Measurements from ENCODE around the gene AKAP8. TPM values are rescaled to one million over a fixed set of nuclear protein-coding genes. Genes with fewer than 3 reads are reported as not detected.

AKAP8 gene
- total RNA-seq, 1 experiment from 2014 or later: 53.5 TPM

DNA sequence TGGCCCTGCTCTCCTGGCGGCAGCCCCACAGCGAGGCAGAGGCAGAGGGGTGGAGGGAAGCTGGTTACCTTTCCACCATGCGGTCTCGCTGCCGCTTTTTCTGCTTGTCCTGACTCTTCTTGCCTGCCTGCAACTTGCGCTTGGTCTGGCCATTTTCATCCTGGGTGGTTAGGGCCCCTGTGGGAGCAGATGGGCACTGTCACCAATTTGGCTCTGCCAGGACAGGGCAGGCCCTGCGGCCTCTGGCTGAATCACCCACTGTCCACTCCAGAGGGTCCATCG lies 19.6 kb upstream of the AKAP8 start:
- Mint-ChIP-seq H3K9me3 (ENCODE audit: unreplicated experiment) (no peaks in the 10 kb centered on the region), H3K36me3 (ENCODE audit: insufficient read depth, unreplicated experiment) (peaks cover 68% of the 10 kb centered on the region), H3K4me1 (ENCODE audit: low read depth, unreplicated experiment) (no peaks in the 10 kb centered on the region), H3K4me3 (ENCODE audit: unreplicated experiment) (no peak overlapping the region), H3K27ac (ENCODE audit: unreplicated experiment) (no peak overlapping the region), H3K27me3 (ENCODE audit: insufficient read depth, unreplicated experiment) (no peaks in the 10 kb centered on the region)
- Histone ChIP-seq H3K4me1 (no peaks in the 10 kb centered on the region), H3K4me3 (ENCODE audit: low read depth, low read length) (no peak overlapping the region), H3K27me3 (replicated peaks; ENCODE audit: control insufficient read depth, insufficient read depth, low read length) (no peaks in the 10 kb centered on the region), H3K9me3 (no peaks in the 10 kb centered on the region), H3K36me3 (ENCODE audit: control insufficient read depth, insufficient read depth, low read length) (peaks cover 11% of the 10 kb centered on the region)
- intact Hi-C loops (cut with micrococcal nuclease; ENCODE audit: unreplicated experiment): no loop called here
- POLR2A ChIA-PET: no interaction called here
- no peak for DNase-seq
- TF ChIP-seq, protein P1, sequence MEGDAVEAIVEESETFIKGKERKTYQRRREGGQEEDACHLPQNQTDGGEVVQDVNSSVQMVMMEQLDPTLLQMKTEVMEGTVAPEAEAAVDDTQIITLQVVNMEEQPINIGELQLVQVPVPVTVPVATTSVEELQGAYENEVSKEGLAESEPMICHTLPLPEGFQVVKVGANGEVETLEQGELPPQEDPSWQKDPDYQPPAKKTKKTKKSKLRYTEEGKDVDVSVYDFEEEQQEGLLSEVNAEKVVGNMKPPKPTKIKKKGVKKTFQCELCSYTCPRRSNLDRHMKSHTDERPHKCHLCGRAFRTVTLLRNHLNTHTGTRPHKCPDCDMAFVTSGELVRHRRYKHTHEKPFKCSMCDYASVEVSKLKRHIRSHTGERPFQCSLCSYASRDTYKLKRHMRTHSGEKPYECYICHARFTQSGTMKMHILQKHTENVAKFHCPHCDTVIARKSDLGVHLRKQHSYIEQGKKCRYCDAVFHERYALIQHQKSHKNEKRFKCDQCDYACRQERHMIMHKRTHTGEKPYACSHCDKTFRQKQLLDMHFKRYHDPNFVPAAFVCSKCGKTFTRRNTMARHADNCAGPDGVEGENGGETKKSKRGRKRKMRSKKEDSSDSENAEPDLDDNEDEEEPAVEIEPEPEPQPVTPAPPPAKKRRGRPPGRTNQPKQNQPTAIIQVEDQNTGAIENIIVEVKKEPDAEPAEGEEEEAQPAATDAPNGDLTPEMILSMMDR (IDR thresholded peaks at IDR 0.05; ENCODE audit: insufficient read depth in 1 of 2, low read depth in 1 of 2, low read length in 1 of 2, severe bottlenecking in 1 of 2, unreplicated experiment in 1 of 2): no peak
- CTCF ChIA-PET: no interaction called here
- BruUV-seq (replicated peaks): no TSS peak

GRCh38 chr19:15398501-15399233 lies 19.1 kb upstream of the AKAP8 start:
- H3K9me3 Mint-ChIP-seq (ENCODE audit: unreplicated experiment): no peaks in the 10 kb centered on the region
- no peak overlapping the region for H3K27ac Mint-ChIP-seq (ENCODE audit: unreplicated experiment)
- H3K4me1 ChIP-seq: no peaks in the 10 kb centered on the region
- CTCF ChIA-PET: no interaction called here
- H3K27me3 ChIP-seq (replicated peaks; ENCODE audit: control insufficient read depth, insufficient read depth, low read length): no peaks in the 10 kb centered on the region
- H3K9me3 ChIP-seq: no peaks in the 10 kb centered on the region
- BruUV-seq (replicated peaks): no TSS peak
- no peak overlapping the region for H3K4me3 Mint-ChIP-seq (ENCODE audit: unreplicated experiment)
- no peaks in the 10 kb centered on the region for H3K27me3 Mint-ChIP-seq (ENCODE audit: insufficient read depth, unreplicated experiment)
- no peaks in the 10 kb centered on the region for H3K4me1 Mint-ChIP-seq (ENCODE audit: low read depth, unreplicated experiment)
- H3K36me3 Mint-ChIP-seq (ENCODE audit: insufficient read depth, unreplicated experiment): peaks cover 73% of the 10 kb centered on the region
- peaks cover 11% of the 10 kb centered on the region for H3K36me3 ChIP-seq (ENCODE audit: control insufficient read depth, insufficient read depth, low read length)
- DNase-seq: no peak
- TF ChIP-seq, protein P1 (IDR thresholded peaks at IDR 0.05; ENCODE audit: insufficient read depth in 1 of 2, low read depth in 1 of 2, low read length in 1 of 2, severe bottlenecking in 1 of 2, unreplicated experiment in 1 of 2): no peak
- POLR2A ChIA-PET: no interaction called here
- no peak overlapping the region for H3K4me3 ChIP-seq (ENCODE audit: low read depth, low read length)
- intact Hi-C loops (cut with micrococcal nuclease; ENCODE audit: unreplicated experiment): no loop called here

DNA sequence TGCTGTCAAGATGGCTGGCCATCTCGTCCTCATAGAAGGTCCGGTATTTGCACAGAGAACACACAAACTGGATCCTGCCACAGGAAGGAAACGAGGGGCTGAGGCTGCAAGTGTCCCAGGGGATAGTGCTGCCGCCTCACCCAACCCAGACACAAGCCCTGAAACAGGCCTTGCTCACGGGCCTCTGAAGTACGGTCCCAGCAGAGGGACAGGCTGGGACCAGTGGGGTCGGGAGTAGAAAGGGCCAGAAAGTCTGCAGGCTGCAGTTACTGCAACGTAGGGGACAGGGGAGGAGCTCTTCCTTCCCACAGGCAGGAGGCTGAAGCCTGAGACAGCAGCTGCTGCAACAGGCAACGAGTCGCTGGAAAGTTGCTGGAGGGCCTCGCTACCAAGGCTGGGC lies 18.2 kb upstream of the AKAP8 start:
- no peaks in the 10 kb centered on the region for H3K9me3 Mint-ChIP-seq (ENCODE audit: unreplicated experiment)
- no peak overlapping the region for H3K27ac Mint-ChIP-seq (ENCODE audit: unreplicated experiment)
- ChIA-PET POLR2A (no interaction called here), CTCF (no interaction called here)
- H3K4me3 Mint-ChIP-seq (ENCODE audit: unreplicated experiment): no peak overlapping the region
- Histone ChIP-seq H3K4me1 (no peaks in the 10 kb centered on the region), H3K9me3 (no peaks in the 10 kb centered on the region), H3K36me3 (ENCODE audit: control insufficient read depth, insufficient read depth, low read length) (peaks cover 11% of the 10 kb centered on the region), H3K27me3 (replicated peaks; ENCODE audit: control insufficient read depth, insufficient read depth, low read length) (no peaks in the 10 kb centered on the region), H3K4me3 (ENCODE audit: low read depth, low read length) (no peak overlapping the region)
- DNase-seq: no peak
- intact Hi-C loops (cut with micrococcal nuclease; ENCODE audit: unreplicated experiment): no loop called here
- TF ChIP-seq, protein P1 (IDR thresholded peaks at IDR 0.05; ENCODE audit: insufficient read depth in 1 of 2, low read depth in 1 of 2, low read length in 1 of 2, severe bottlenecking in 1 of 2, unreplicated experiment in 1 of 2): no peak
- H3K27me3 Mint-ChIP-seq (ENCODE audit: insufficient read depth, unreplicated experiment): no peaks in the 10 kb centered on the region
- no TSS peak for BruUV-seq (replicated peaks)
- peaks cover 76% of the 10 kb centered on the region for H3K36me3 Mint-ChIP-seq (ENCODE audit: insufficient read depth, unreplicated experiment)
- H3K4me1 Mint-ChIP-seq (ENCODE audit: low read depth, unreplicated experiment): no peaks in the 10 kb centered on the region

Data from Caco-2 (cell line).